K562 (cell line): Measurements from ENCODE around the gene CBX4. TPM values are rescaled to one million over a fixed set of nuclear protein-coding genes. Genes with fewer than 3 reads are reported as not detected.

ENCODE experiments used
- ATAC-seq: fragments of 200-7000 bp; cut with Tn5 transposase; 3 replicates; pipeline ENCODE4 v1.9.1; 2020; ENCODE audit warnings: moderate library complexity
- BruUV-seq: library from RNA; stranded (reverse); fragments of 400-500 nt; replicated peaks from 2 replicates; lab custom pipeline; 2021; lab: Mats Ljungman, UMichigan
- CTCF ChIA-PET: fragments of 300-600 bp; formaldehyde crosslinking; extraction: SDS; loops from one replicate; lab custom pipeline; 2021; ENCODE audit warnings: low intra/inter-chr PET ratio; lab: Yijun Ruan, JAX
- POLR2A ChIA-PET: fragments of 300-600, 350-650 bp; sonication (Branson Sonifier 250); formaldehyde crosslinking; extraction: SDS; loops from one replicate; lab custom pipeline; 2021; ENCODE audit warnings: antibody characterized with exemption, inconsistent platforms; lab: Yijun Ruan, JAX
- DNase-seq, 4 experiments: peaks; one replicate each; pipeline versions ENCODE4 v3.0.0 to v3.0.0-alpha.2; 2011 to 2018; ENCODE audit warnings: low spot score in 3 of 4, mixed read lengths in 3 of 4; ENCODE audit errors: extremely low read depth in 1 of 4
- FAIRE-seq: peaks from 2 replicates; lab custom pipeline; 2011; peaks lifted over from hg19 to GRCh38; lab: Jason Lieb, UNC
- H2AFZ ChIP-seq: 2 replicates; pipeline ENCODE4 v1.6.0; 2011; ENCODE audit warnings: low read depth, low read length, control low read depth, inconsistent platforms
- H3K27ac ChIP-seq: fragments of 200-600 bp; 3 replicates; pipeline ENCODE4 v1.8.0; 2011; ENCODE audit warnings: low read depth, mild to moderate bottlenecking, control low read depth, inconsistent platforms, low read length, moderate library complexity, mixed read lengths; ENCODE audit errors: extremely low read depth
- H3K27me3 ChIP-seq, 2 experiments: fragments of 300-600 bp in 1 of 2; 2 replicates in 1 of 2; 3 replicates in 1 of 2; pipeline versions ENCODE4 v1.6.0 to v1.8.0; 2011; ENCODE audit warnings: inconsistent platforms in 2 of 2, low read length in 2 of 2, mild to moderate bottlenecking in 1 of 2, mixed read lengths in 1 of 2, moderate library complexity in 1 of 2; ENCODE audit not compliant: control insufficient read depth in 2 of 2, insufficient read depth in 2 of 2
- H3K36me3 ChIP-seq: fragments of 300-600 bp; 3 replicates; pipeline ENCODE4 v1.8.0; 2011; ENCODE audit warnings: mild to moderate bottlenecking, low read length, inconsistent platforms; ENCODE audit not compliant: control insufficient read depth, insufficient read depth
- H3K4me1 ChIP-seq, 2 experiments: fragments of 200-600 bp in 1 of 2; replicated peaks in 1 of 2; 2 replicates in 1 of 2; 3 replicates in 1 of 2; pipeline versions ENCODE4 v1.5.1 to v1.8.0; 2011; ENCODE audit warnings: inconsistent platforms in 2 of 2, low read length in 2 of 2, mild to moderate bottlenecking in 1 of 2, mixed read lengths in 1 of 2, moderate library complexity in 1 of 2; ENCODE audit not compliant: control insufficient read depth in 2 of 2, insufficient read depth in 2 of 2
- H3K4me2 ChIP-seq: 2 replicates; pipeline ENCODE4 v1.6.1; 2011; ENCODE audit warnings: low read length, control low read depth, inconsistent platforms, mixed read lengths; ENCODE audit not compliant: insufficient read depth
- H3K4me3 ChIP-seq: fragments of 200-600 bp; sonication (generic), shearing (Covaris generic); 2 replicates; pipeline ENCODE4 v1.5.1; 2016; ENCODE audit warnings: control low read depth, inconsistent platforms
- H3K79me2 ChIP-seq: fragments of 200-600 bp; 3 replicates; pipeline ENCODE4 v1.8.0; 2011; ENCODE audit warnings: low read length, inconsistent platforms; ENCODE audit not compliant: control insufficient read depth, insufficient read depth
- H3K9ac ChIP-seq, 2 experiments: 2 replicates each; pipeline versions ENCODE4 v1.6.0 to v1.6.1; 2011; ENCODE audit warnings: low read depth in 2 of 2, low read length in 2 of 2, control low read depth in 1 of 2, inconsistent platforms in 1 of 2, mild to moderate bottlenecking in 1 of 2, mixed read lengths in 1 of 2; ENCODE audit not compliant: insufficient read depth in 1 of 2
- H3K9me1 ChIP-seq: one replicate; pipeline ENCODE4 v1.6.0; 2011; ENCODE audit warnings: inconsistent platforms, mild to moderate bottlenecking, low read length, moderate library complexity; ENCODE audit not compliant: control insufficient read depth, insufficient read depth
- H3K9me3 ChIP-seq: replicated peaks from 2 replicates; pipeline ENCODE4 v1.5.1; 2011; ENCODE audit warnings: low read depth, low read length, inconsistent platforms; ENCODE audit not compliant: control insufficient read depth, insufficient read depth
- H4K20me1 ChIP-seq: replicated peaks from 2 replicates; pipeline ENCODE4 v1.6.1; 2011; ENCODE audit warnings: low read length, inconsistent platforms, mixed read lengths; ENCODE audit not compliant: control insufficient read depth, insufficient read depth
- CGGBP1 ChIP-seq: fragments of 250-450 bp; sonication (Bioruptor Pico); IDR thresholded peaks from 2 replicates; pipeline ENCODE4 v1.9.0; 2021; ENCODE audit warnings: mild to moderate bottlenecking
- DEAF1 ChIP-seq: fragments of 450-650 bp; formaldehyde crosslinking; IDR thresholded peaks from 2 replicates; pipeline ENCODE4 v1.4.0; 2020; ENCODE audit warnings: mild to moderate bottlenecking, moderate library complexity
- GABPA ChIP-seq: fragments of 200-800 bp; sonication (Bioruptor generic); conservative IDR thresholded peaks from 2 replicates; pipeline ENCODE4 v1.6.1; 2016; ENCODE audit warnings: low read depth, missing genetic modification characterization, missing compliant biosample characterization
- HEY1 ChIP-seq: fragments of 250-450 bp; sonication (Bioruptor Pico); IDR thresholded peaks from 2 replicates; pipeline ENCODE4 v1.5.0; 2020; ENCODE audit warnings: mild to moderate bottlenecking, moderate library complexity, borderline replicate concordance
- KLF16 ChIP-seq: IDR thresholded peaks from 2 replicates; pipeline ENCODE4 v1.6.1; 2016; ENCODE audit warnings: antibody characterized with exemption
- TOE1 ChIP-seq, 2 experiments: fragments of 450-650 bp in 1 of 2; sonication (generic) in 1 of 2; formaldehyde crosslinking in 1 of 2; IDR thresholded peaks; 2 replicates each; pipeline versions ENCODE4 v1.7.1 to v1.8.0; 2016 to 2022; ENCODE audit warnings: borderline replicate concordance in 2 of 2, mild to moderate bottlenecking in 2 of 2, antibody characterized with exemption in 1 of 2, inconsistent platforms in 1 of 2, low read depth in 1 of 2, missing genetic modification reagents in 1 of 2, moderate library complexity in 1 of 2
- U2AF1 ChIP-seq: fragments of 200-400 bp; formaldehyde crosslinking; optimal IDR thresholded peaks from 2 replicates; pipeline ENCODE3; 2017; ENCODE audit warnings: mild to moderate bottlenecking, low read depth, low read length, moderate library complexity
- ZC3H11A ChIP-seq: IDR thresholded peaks from 2 replicates; pipeline ENCODE4 v1.6.1; 2012; ENCODE audit warnings: low read depth, low read length, improper control_type of control experiment
- ZNF217 ChIP-seq: sonication (generic); formaldehyde crosslinking; IDR thresholded peaks from 2 replicates; pipeline ENCODE4 v1.8.0; 2022; ENCODE audit warnings: mild to moderate bottlenecking, missing genetic modification reagents
- ZNF407 ChIP-seq: fragments of 450-650 bp; IDR thresholded peaks from 2 replicates; pipeline ENCODE4 v1.6.1; 2016; ENCODE audit warnings: low read depth
- WGBS: fragments of 100-300 bp; shearing (Covaris generic); methylation state at CpG from one replicate; pipeline ENCODE4 v1.1.6; 2016; ENCODE audit warnings: low coverage, mixed read lengths; ENCODE audit not compliant: insufficient coverage; ENCODE audit errors: missing lambda C conversion rate; 5-methylcytosine and 5-hydroxymethylcytosine counted together
- in situ Hi-C: fragments of 300-500 bp; cut with MboI; formaldehyde crosslinking; loops from 4 replicates; pipeline ENCODE4 v1.15.0; 2018; ENCODE audit warnings: inconsistent platforms, mixed read lengths
- intact Hi-C: fragments of 100-400 bp; cut with micrococcal nuclease; formaldehyde crosslinking; loops from 2 replicates; pipeline ENCODE4 v1.14.2; 2022
- polyA plus RNA-seq, 8 experiments: library from polyadenylated mRNA; depleted of rRNA in 4 of 8; stranded (reverse) in 5 of 8; unstranded in 3 of 8; fragments of >200 nt; fragmentation: Nextera tagmentation in 2 of 8; fragmentation: Illumina TruSeq in 1 of 8; extraction: Ambion mirVana in 2 of 8; extraction: Trizol in 1 of 8; gene quantifications; 2 replicates each; pipeline versions ENCODE4 v1.2.1 to v1.2.3, GENCODE V29; 2011 to 2014; ENCODE audit warnings: inconsistent platforms in 1 of 8, missing spikeins in 1 of 8
- total RNA-seq, 7 experiments: library from RNA; depleted of rRNA in 6 of 7; stranded (reverse); fragments of >200 nt in 6 of 7; fragmentation: Illumina TruSeq in 2 of 7; extraction: Trizol in 2 of 7; gene quantifications; 2 replicates each; pipeline versions ENCODE4 v1.2.1 to v1.2.3, GENCODE V29; 2011 to 2021; ENCODE audit warnings: low replicate concordance in 1 of 7

CBX4 gene
- total and polyA plus RNA-seq, 9 of the 15 experiments (the other 6 are each of a cell fraction or from before 2014, with no cell fraction given) = 0.98 to 50.5 (median 10.0) TPM

GRCh38 chr17:79873583-79873982 is 34.3 kb upstream of the CBX4 start:
- no peaks in the 10 kb centered on the region for H3K9me3 ChIP-seq
- H3K9me1 ChIP-seq = no peaks in the 10 kb centered on the region
- no peak for ATAC-seq
- no peaks in the 10 kb centered on the region for H3K79me2 ChIP-seq
- no peak overlapping the region for H2AFZ ChIP-seq
- H3K27me3 ChIP-seq = peaks cover 11 to 23% of the 10 kb centered on the region in 2 experiments; a peak in 4 of 5 replicates
- in situ Hi-C loops (no loop called here), intact Hi-C loops (no loop called here)
- H3K4me3 ChIP-seq = no peak overlapping the region
- BruUV-seq = no TSS peak
- ChIA-PET CTCF (no interaction called here), POLR2A (no interaction called here)
- no peak for FAIRE-seq
- no peak overlapping the region for H3K27ac ChIP-seq
- H3K36me3 ChIP-seq = no peaks in the 10 kb centered on the region
- H4K20me1 ChIP-seq = no peaks in the 10 kb centered on the region
- no peak for DNase-seq
- peaks cover 0 to 4% of the 10 kb centered on the region in 2 experiments; a peak in 1 of 5 replicates for H3K4me1 ChIP-seq
- WGBS = 33% methylated on average over 4 of the region's 9 CpGs
- H3K9ac ChIP-seq = no peak overlapping the region
- no peak overlapping the region for H3K4me2 ChIP-seq
- TF ChIP-seq KLF16 (no peak), ZC3H11A (no peak), HEY1 (no peak), ZNF407 (no peak), TOE1 (IDR thresholded peaks at IDR 0.05; ENCODE audit: borderline replicate concordance) (no peak), TOE1 (CRISPR knock-in tag; IDR thresholded peaks at IDR 0.05; ENCODE audit: borderline replicate concordance, low read depth) (no peak), U2AF1 (no peak), ZNF217 (CRISPR knock-in tag) (no peak), GABPA (tag) (no peak), DEAF1 (CRISPR knock-in tag) (no peak), CGGBP1 (CRISPR knock-in tag) (no peak)
